ENCODE measurements around the gene LPP.
"Not testable (repeated sequence)": the region's sequence is repeated elsewhere in the genome, so short reads cannot be mapped to it uniquely, and the experiment has no call there.

Gene LPP, protein sequence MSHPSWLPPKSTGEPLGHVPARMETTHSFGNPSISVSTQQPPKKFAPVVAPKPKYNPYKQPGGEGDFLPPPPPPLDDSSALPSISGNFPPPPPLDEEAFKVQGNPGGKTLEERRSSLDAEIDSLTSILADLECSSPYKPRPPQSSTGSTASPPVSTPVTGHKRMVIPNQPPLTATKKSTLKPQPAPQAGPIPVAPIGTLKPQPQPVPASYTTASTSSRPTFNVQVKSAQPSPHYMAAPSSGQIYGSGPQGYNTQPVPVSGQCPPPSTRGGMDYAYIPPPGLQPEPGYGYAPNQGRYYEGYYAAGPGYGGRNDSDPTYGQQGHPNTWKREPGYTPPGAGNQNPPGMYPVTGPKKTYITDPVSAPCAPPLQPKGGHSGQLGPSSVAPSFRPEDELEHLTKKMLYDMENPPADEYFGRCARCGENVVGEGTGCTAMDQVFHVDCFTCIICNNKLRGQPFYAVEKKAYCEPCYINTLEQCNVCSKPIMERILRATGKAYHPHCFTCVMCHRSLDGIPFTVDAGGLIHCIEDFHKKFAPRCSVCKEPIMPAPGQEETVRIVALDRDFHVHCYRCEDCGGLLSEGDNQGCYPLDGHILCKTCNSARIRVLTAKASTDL

DNA sequence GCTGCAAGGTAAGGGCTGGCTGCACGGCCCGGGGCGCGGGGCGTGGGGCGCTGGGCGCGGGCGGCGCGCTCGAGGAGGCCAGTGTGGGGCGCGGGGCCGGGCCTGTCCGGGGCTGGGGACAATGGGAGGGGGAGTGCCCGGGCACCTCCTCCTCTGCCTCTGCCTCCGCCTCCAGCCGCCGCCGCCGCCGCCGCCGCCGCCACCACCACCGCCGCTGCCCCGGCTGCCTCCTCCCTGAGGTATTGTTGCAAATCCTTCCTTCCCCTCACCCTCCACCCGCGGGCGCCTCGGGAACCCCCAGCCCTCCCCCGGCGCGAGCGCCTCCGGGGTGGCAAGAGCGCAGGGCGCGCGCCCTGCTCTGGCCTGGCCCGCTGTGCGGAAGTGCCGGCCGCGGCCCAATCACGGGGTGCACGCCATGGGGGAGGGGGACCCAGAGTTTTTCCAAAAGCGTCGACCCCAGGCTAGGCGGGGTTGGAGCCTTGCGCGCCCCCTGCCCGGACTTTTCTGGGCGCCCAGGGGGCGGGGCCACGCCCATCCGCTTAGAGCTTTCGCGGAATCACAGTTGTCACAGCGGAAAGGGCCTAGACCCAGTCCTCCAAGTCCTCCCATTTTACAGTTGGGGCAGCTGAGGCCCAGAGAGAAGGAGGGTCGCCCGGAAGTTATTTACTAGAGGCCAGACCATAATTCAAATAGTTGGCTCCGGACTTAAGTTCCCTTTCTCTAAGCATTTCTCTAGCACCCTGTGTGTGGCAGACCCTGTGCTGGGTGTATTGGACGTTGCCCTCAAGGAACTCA lies at the start of gene LPP:
Gene LPP (plus strand): TSS at position 144 of the 795 bp plus-strand sequence. CDS start 251,964 bp downstream, outside the sequence.
- DNase-seq, result peak in 51 of 56 donors; percentile 7 to 88 (median 66)

DNA sequence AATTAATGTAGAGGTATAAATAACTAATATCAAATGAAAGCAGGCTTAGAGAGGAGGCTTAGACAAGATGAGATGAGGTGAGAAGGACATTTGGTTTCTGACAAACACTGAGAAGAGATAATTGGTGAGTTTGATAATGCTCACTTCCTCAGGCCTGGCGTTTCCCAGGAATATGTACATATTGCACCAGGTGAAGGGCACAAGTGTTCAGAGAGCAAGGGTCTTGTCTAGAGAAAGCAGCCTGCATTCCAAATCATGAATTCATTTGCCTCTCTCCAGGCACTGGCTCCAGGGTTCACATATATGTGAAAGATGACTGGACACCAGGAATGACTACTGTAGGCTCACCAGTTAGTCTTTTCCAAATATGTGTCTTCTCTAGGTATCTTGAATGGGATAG lies 48.0 kb upstream of the LPP start:
- DNase-seq, result no peak

DNA sequence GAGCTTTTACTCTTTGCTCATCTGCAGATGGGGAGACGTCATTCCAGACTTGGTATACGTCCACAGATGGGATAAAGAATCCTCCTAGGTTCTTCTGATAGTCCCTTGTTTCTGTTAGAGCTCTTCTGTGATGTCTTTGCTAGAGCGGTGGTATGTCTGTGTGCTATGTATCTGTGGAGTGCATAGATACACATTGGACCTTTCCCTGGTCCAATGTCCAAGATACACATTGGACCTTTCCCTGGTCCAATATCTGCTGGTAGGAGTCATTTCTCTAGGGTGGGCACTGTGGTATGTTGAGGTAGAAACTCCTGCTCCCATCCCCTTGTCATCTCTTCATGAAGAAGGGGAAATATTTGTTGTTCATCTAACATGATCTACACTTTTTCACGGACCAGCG lies 47.5 kb upstream of the LPP start:
- DNase-seq, result no peak

DNA sequence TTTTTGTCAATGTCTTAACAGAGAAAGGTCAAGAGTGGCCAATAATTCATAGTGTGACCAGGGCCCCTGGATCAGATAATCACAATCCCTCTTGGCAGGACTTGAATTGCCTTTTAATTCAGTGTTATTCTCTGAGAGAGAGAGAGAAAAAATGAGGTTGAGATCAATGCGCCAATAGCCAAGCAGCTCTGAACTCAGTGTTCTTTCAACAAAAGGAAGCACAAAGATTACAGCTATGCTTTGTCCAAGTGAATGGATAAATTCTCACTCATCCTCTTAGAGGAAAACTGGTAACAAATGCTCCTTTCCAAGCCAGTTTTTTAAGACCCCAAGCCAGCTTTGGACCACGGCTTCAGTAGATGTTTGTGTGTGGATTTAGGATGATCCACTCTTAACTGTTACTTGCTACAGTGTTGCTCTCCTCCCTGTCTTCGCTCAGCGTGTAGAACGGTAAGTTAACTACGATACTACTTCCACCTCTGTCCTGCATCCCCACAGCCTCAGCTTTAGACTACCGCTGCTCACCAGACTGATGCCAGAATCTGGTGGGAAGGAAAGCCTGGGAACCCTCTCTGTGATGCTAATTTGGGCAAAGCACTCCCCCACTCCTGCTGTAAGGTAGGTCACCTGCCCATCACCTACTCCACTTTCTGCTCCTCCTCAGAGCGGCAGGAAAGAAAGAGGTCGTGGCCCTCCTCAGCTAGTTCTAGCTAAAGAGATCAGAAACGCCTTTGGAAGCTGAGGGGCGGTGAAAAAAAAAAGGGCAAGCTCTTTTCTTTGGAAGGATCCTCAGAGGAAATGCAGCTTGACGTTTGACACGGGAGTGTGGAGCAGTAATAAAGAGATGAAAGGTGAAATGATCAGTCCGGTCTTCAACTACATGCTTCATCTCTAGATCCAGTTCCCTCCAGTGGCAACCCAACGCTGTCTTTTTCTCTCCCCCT lies 46.8 kb upstream of the LPP start:
- DNase-seq, result peak in 1 of 56 donors; percentile 5

DNA sequence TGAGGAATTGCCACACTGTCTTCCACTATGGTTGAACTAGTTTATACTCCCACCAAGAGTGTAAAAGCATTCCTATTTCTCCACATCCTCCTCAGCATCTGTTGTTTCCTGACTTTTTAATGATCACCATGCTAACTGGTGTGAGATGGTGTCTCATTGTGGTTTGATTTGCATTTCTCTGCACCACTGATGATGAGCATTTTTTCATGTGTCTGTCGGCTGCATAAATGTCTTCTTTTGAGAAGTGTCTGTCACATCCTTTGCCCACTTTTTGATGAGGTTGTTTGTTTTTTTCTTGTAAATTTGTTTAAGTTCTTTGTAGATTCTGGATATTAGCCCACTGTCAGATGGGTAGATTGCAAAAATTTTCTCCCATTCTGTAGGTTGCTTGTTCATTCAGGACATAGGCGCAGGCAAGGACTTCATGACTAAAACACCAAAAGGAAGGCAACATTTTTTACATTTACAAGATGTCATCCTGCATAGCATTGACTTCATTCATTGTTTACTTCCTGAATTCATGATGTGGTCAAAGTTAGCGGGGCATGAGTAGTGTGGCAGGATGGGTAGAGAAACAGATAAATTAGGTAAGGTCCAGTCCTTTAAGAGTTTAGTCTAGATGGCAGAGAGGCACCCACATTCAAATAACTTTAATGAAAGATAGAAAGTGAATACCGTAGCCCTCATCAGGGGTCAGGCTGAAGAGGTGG lies 45.1 kb upstream of the LPP start:
- DNase-seq, result no peak

DNA sequence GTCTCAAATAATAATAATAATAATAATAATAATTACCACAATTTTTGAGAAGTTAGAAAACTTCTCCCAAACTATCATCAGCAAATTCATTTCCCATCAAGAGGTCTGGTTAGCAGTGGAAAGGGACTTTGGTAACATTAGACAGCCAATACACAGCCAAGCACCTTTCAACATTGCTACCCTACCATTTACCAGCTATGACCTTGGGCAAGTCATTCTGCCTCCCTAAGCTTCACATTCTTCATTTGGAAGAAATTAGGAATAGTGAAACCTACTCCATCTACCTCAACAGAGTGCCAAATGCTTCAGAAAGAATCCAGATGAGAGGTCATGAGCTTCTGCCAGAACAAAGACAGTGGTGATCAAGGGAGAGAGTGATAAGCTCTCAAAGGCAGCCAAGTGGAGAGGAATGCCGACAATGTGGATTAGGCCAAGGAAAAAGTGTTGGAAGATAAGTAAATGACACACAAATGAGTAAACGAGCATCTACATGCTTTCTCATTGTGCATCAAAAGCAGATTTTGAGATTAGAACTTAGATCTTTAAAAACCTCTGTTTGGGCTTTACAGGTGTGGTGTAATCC lies 42.9 kb upstream of the LPP start:
- DNase-seq, result no peak

DNA sequence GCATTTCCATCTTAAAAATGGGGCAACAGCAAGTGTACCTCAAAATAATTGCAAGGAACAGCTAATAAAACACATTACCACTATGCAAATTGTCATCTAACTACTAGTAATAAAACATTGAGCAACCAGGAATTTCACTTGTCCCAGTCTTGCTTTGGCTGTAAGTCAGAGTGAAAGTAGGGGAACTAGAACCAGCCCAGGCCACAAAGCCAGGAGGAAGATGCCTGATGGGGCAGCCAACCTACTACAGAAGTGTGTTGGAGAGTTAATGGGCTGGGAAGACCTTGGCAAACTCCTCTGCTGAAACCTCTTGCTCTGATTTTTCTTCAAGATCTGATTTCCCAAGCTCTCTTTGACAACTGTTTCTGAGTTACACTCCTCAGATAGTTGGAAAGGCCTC lies 40.2 kb upstream of the LPP start:
- no peak for DNase-seq

DNA sequence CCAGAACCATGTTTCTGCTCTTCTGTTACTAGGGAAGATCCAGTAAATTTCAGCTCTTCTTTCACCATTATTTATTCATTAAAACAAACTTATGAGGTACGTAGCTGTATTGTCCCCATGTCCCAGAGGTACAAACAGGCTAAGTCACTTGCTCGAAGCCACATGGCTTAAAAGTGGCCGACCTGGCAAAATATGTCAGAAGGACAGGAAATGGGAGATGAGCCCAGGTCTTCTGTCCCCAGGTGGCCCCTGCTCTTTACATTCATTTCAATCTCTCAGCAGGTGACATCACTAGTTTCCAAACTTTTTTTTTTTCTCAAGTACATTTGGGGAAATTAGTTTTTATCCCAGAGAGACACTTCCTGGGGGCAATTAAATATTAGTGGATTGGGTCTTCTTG lies 34.1 kb upstream of the LPP start:
- DNase-seq, result no peak

DNA sequence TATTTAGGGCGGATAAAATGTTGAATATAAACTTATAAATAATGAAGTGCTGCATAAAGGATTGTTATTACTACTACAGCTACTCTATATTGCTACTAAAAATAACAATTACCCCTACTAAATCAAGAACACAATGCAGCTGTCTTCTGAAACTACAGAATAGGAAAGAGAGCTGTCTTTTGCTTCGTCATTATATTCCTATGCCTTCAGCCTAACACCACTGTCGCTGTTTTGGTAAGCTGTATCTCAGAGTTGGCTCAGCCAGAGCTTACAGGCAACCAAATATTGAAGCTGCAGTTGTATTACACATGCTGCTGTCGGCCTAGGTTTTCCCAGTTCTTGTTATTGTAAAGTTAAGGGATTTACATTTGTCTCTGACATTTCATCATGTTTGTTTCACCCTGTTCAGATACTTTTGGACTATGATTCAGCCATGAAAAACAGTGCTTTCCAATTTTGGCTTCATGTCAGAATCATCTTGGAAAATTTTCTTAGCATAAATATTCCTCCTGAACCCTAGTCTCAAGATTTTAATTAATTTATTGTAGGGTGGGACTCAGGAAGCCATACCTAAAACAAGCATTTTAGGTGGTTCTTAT lies 31.3 kb upstream of the LPP start:
- DNase-seq, result no peak

DNA sequence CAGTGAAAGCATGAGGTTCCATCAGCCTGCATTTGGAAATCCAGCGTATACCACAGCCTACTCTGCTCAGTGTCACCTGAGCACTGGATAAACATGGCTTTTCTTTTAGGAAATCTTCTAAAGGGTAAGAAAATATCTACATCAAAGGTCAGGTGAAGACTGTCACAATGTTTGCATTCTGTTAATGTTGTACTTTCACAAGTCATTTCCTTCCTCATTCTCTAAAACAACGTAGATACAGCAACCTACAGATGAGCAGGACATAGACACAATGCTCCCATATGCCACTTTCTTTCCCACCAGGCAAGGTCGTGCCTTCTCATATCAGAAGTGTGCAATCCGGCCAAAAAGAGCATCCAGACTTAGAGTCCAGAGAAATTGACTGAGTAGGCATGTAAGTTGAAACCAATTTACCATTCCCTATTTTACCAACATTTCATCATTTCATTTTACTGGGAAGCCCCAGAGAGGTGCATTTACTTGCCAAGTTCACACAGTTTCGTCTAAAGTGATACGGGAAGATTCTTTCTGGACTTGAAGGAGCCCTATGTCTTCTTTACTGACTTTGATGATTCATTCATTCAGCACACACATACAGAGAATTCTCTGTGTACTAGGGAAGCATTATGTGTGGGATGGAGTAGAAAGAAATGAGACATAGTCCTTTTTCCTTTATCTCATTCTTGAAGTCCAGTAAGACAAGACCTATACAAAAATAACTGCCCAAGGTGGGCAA lies 30.6 kb upstream of the LPP start:
- no peak for DNase-seq

DNA sequence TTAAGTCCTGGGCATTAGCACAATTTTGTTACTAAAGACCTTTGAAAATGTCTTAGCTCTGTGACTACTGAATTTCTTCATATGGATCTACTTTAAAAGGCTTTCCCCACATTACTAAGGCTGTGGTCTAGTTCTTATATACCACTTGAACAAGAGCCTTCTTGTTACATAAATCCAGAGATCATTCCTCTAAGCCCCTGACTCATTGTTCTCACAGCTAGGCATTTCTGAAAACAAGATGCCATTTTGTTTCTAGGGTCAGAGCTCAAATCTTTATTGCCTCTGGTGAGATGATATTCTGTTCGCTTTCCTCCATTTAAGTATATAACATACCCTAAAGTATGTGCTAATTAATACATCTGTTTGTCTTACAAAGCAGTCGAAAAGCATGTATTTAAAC lies 29.8 kb upstream of the LPP start:
- no peak for DNase-seq

DNA sequence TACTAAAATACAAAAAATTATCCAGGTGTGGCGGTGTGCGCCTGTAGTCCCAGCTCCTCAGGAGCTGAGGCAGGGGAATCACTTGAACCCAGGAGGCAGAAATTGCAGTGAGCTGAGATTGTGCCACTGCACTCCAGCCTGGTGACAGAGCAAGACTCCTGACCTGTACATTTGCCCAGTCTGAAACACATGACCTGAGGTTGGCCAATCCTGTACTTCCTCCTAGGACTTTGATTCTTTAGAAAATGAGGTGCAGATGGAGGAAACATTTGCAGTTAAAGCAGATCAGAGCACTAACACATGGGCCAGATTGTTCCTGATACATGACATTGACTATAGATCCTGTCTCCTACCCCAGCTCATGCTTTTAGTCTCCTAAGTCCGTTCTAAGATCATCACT lies 28.9 kb upstream of the LPP start:
- DNase-seq, result no peak

DNA sequence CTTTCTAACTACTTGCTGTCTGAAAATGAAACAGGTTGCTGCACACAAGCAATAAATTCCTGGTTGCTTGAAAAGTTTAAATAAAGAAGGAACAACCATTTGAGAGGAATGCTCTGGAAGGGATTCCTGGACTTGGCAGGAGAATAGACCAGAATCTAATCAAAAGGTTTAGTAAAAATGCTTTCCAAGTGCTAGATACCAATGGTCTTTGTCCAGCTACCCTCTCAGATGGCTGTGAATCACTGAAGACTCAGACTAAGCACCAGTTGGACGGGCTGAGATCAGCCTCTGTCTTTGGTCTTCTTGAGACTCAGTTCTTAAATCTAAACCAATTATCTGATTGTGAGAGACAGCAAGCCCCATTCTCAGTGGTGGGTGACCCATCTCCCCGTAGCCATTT lies 27.7 kb upstream of the LPP start:
- DNase-seq, result no peak

DNA sequence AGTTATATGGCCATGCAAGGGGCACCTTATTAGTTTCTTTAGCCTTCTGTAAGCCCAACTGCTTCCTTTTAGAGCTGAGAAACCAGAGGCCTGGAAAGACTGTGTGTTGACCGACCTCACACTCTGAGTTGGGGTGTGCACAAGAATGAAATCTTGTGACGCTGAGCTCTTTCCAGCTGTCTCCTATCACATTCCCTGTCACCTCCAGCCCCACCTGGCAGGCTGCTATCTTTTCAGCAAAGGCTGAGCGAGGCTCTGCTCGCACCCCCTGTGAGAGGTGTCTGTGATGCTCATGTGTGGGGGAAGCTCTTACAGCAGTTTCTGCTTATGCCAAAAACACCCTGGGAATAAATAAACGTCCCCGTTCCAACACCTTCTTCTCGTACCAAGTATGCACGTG lies 27.0 kb upstream of the LPP start:
- no peak for DNase-seq

DNA sequence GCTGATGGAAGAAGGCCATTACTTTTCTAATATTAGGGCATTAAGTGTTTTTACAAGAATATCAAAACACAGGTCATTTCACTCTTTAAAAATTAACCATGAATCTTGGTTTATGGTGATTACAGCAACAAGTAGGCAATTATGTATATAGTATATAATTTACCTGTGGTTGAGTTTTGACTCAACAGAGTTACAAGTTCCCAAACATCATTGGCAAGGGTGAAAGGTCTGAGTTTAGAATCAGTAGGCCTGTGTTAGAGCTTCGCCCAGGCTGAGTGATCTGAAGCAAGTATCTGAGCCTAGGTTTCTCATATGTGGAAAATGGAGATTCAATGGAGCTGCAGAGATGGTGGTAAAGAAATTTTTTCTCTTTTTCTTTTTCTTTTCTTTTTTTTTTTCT lies 25.1 kb upstream of the LPP start:
- DNase-seq, result no peak

DNA sequence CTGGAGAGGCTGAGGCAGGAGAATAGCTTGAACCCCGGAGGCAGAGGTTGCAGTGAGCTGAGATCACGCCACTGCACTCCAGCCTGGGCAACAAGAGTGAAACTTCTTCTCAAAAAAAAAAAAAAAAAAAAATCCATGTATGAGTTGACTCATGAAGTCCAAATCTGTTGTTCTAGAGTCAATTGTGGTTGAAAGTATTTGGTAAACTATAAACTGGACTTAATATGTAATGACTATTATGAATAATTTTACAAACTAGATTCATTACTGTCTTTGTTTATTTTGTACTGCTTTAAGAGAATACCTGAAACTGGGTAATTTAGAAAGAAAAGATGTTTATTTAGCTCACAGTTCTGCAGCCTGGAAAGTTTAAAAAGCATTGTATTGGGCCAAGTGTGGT lies 22.9 kb upstream of the LPP start:
- DNase-seq, result not testable (repeated sequence)

DNA sequence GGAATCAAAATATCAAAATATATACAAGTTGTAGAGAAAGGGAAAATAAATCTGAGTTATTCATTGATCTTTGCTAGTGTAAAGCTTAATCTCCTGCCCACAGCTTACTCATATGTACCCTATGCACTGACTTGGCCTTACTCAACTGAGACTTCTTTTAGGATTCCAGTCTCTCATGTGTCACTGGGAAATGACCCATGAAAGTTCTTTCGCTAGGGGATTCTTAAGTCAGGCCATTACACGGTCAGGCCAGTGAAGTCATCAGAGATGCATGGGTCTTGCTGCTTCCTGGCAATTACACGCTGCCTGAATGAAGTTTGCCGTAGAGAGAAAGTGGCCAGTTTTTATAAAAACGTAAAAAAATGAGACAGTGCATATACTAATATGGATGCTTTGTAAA lies 20.7 kb upstream of the LPP start:
- DNase-seq, result no peak

DNA sequence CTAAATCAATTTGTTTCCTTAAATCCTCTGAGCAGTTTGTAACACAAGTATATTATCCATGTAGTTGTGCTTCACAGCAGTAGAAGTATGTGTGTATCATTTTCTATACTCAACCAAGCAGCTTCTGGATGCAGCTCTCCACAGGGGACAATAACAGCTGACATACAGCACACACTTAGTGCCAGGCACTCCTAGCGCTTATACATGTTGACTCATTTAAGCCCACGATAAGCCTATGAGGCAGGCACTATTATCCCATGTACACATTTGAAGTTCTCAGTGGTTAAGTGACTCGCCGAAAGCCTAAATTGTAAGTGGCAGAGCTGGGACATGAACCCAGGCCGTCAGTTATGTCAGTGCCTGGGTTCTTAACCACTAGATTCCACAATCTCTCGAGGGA lies 20.3 kb upstream of the LPP start:
- no peak for DNase-seq

DNA sequence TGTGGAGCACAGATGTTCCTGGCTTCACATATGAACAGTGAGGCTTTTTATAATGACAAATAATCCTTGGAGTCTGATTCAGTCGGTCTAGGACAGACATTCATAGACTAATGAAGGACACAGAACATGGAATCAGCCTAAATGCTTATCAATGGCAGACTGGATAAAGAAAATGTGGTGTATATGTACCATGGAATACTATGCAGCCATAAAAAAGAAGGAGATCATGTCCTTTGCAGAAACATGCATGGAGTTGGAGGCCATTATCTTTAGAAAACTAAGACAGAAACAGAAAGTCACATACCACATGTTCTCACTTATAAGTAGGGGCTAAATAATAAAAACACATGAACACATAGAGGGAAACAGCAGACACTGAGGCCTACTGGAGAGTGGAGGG lies 19.9 kb upstream of the LPP start:
- no peak for DNase-seq

Measured in amygdala (tissue), 56 donors.